Chondrocyte (in vitro differentiated cells): ENCODE data around the gene KCNK2. TPM values are rescaled to one million over a fixed set of nuclear protein-coding genes. Genes with fewer than 3 reads are reported as not detected.

Experiments
- DNase-seq: peaks from one replicate; pipeline ENCODE4 v3.0.0; 2021; ENCODE audit warnings: mixed read lengths, low spot score
- H3K27ac Mint-ChIP-seq: one replicate; pipeline ENCODE4 v1.8.0; 2021; ENCODE audit warnings: mild to moderate bottlenecking, moderate library complexity, mixed read lengths; ENCODE audit not compliant: unreplicated experiment
- H3K27me3 Mint-ChIP-seq: 2 replicates; pipeline ENCODE4 v1.8.0; 2021; ENCODE audit warnings: low read depth, mixed read lengths
- H3K36me3 Mint-ChIP-seq: 2 replicates; pipeline ENCODE4 v1.8.0; 2021; ENCODE audit warnings: low read depth, mixed read lengths
- H3K4me1 Mint-ChIP-seq: 2 replicates; pipeline ENCODE4 v1.8.0; 2021; ENCODE audit warnings: low read depth, mild to moderate bottlenecking, mixed read lengths
- H3K4me3 Mint-ChIP-seq: one replicate; pipeline ENCODE4 v1.8.0; 2021; ENCODE audit warnings: mild to moderate bottlenecking, moderate library complexity, mixed read lengths; ENCODE audit not compliant: unreplicated experiment
- H3K9me3 Mint-ChIP-seq: 2 replicates; pipeline ENCODE4 v1.8.0; 2021; ENCODE audit warnings: low read depth, mixed read lengths
- CTCF ChIP-seq: fragments of 200-600 bp; sonication (generic); IDR thresholded peaks from 2 replicates; pipeline ENCODE4 v1.5.0; 2021; ENCODE audit warnings: antibody characterized with exemption, mild to moderate bottlenecking, moderate library complexity
- total RNA-seq: library from RNA; stranded (reverse); gene quantifications from 3 replicates; pipeline ENCODE4 v1.2.1, GENCODE V29; 2021

Gene KCNK2
- total RNA-seq, 1 donor from 2014 or later, result not detected

GRCh38 chr1:215111916-215112315 lies 29.4 kb downstream of the KCNK2 start:
- Mint-ChIP-seq H3K4me1 (peaks cover 23% of the 10 kb centered on the region), H3K27me3 (no peaks in the 10 kb centered on the region), H3K9me3 (peaks cover 8% of the 10 kb centered on the region), H3K36me3 (peaks cover 4% of the 10 kb centered on the region), H3K27ac (no peak overlapping the region), H3K4me3 (no peak overlapping the region)
- DNase-seq, result no peak
- TF ChIP-seq CTCF, result no peak

DNA sequence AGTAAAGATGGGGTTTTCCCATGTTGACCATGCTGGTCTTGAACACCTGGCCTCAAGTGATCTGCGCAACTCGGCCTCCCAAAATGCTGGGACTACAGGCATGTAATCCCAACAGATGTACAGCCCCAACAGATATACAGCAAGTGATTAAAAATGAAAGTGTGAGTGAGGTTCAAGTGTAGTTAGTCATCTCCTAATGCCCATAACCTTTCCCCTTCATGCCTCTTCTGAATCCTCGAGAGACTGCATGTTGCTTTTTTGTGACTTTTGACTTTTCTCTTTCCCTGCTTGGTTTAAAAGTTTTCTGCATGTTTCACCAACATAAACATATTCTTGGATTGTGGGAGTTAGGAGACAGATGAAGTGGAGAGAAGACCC lies 31.2 kb downstream of the KCNK2 start:
- H3K27me3 Mint-ChIP-seq, result no peaks in the 10 kb centered on the region
- H3K9me3 Mint-ChIP-seq, result no peaks in the 10 kb centered on the region
- peak overlapping the region; percentile 9 for H3K27ac Mint-ChIP-seq
- H3K4me1 Mint-ChIP-seq, result peaks cover 23% of the 10 kb centered on the region
- TF ChIP-seq CTCF, result no peak
- H3K36me3 Mint-ChIP-seq, result no peaks in the 10 kb centered on the region
- no peak for DNase-seq
- no peak overlapping the region for H3K4me3 Mint-ChIP-seq

DNA sequence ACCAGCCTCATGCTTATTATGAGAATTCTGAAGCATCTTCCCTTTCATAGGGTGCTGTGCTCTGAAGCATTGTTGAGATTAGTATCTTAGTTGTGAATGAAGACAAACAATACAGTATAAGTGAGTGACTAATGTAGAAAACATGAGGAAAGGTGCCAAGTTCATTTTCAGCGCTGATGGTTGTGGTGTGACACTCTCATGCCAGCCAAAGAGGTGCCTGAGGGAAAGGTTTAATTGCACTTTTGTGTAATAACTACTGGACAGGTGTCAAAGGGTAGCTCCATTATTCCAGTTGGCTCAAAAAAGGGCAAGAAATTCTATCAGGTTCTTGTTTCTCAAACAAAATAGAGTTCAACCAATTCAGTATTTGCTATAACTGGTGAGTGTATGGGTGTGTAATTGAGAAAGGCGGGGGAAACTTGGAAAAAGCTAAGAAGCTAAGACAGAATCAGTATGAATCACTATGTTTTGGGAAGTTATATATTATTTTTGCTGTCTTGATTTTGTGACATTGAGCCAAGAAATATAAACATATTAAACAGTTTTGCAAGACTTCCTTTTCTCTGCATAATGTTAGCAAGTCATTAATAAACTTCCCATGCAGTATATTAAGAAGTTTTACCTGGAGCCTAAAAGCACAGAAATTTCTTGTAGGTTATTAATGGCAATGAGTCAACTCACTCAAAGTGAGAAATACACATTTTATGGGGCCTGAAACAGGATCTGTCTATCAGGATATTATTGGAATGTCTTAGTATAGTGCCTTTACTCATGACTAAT lies 31.8 kb downstream of the KCNK2 start:
- Mint-ChIP-seq H3K4me1 (peaks cover 23% of the 10 kb centered on the region), H3K27me3 (no peaks in the 10 kb centered on the region), H3K36me3 (no peaks in the 10 kb centered on the region), H3K4me3 (no peak overlapping the region), H3K9me3 (no peaks in the 10 kb centered on the region), H3K27ac (peak overlapping the region; percentile 9)
- DNase-seq, result no peak
- no peak for TF ChIP-seq CTCF

DNA sequence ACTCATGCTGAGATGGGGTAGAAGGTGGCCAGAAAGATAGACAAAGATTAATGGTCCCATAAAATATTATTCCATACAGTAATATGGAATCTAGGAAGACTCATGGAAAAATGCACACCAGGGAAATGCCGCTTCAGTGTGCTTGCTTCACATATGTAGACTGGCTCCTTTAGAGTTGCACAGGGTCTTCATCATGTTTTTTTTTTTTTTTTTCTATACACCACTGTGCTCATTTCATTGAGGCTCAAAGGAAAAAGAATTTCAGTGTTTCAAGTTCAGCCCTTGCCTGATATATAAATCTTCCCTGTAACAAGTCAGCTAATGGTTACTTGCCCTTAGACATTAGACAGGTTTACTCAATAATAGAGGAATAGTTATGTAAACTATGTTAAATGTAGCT lies 33.2 kb downstream of the KCNK2 start:
- no peak for DNase-seq
- Mint-ChIP-seq H3K36me3 (no peaks in the 10 kb centered on the region), H3K4me3 (no peak overlapping the region), H3K4me1 (peaks cover 23% of the 10 kb centered on the region), H3K27me3 (peaks cover 2% of the 10 kb centered on the region), H3K9me3 (no peaks in the 10 kb centered on the region), H3K27ac (no peak overlapping the region)
- TF ChIP-seq CTCF, result no peak

DNA sequence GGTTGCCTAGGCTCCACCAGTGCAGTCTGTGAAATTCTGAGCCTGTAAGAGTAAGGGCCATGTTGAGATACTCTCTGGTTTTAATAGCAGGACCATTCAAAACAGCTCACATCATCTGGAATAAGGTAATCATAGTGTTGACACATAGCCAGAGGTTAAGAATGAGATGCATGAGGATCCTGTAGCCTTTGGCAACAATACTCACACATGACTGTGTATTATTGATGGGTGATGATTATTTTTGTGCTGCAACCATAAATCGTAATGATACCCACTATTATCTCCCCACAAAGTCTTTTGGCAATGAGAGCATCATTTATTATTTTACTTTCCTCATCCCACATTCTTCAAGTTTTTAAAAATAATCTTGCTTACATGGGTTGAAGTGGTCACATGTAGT lies 35.5 kb downstream of the KCNK2 start:
- no peak for TF ChIP-seq CTCF
- Mint-ChIP-seq H3K27me3 (peaks cover 2% of the 10 kb centered on the region), H3K27ac (no peak overlapping the region), H3K4me3 (no peak overlapping the region), H3K9me3 (no peaks in the 10 kb centered on the region), H3K36me3 (no peaks in the 10 kb centered on the region), H3K4me1 (peaks cover 23% of the 10 kb centered on the region)
- DNase-seq, result no peak
